Activated T-helper 17 cell treated with anti-CD3 and anti-CD28 coated beads, Interleukin-2, amount 50 U/mL, for 72 hours (primary cell): ENCODE data around the gene C16orf96. TPM values are rescaled to one million over a fixed set of nuclear protein-coding genes. Genes with fewer than 3 reads are reported as not detected.

ENCODE experiments used
- ATAC-seq: fragments of 150-1000 bp; cut with Tn5 transposase; replicated peaks from 2 replicates; pipeline ENCODE4 v1.10.0; 2021; ENCODE audit warnings: mild to moderate bottlenecking, moderate library complexity
- H3K27ac Mint-ChIP-seq: one replicate; pipeline ENCODE4 v1.8.0; 2022; ENCODE audit warnings: mixed read lengths
- H3K27me3 Mint-ChIP-seq: one replicate; pipeline ENCODE4 v1.8.0; 2022; ENCODE audit warnings: mixed read lengths
- H3K36me3 Mint-ChIP-seq: one replicate; pipeline ENCODE4 v1.8.0; 2022; ENCODE audit warnings: low read depth, mild to moderate bottlenecking, mixed read lengths
- H3K4me1 Mint-ChIP-seq: one replicate; pipeline ENCODE4 v1.8.0; 2022; ENCODE audit warnings: mixed read lengths
- H3K4me3 Mint-ChIP-seq: one replicate; pipeline ENCODE4 v1.8.0; 2022; ENCODE audit warnings: mild to moderate bottlenecking, mixed read lengths
- H3K9me3 Mint-ChIP-seq: one replicate; pipeline ENCODE4 v1.8.0; 2022; ENCODE audit warnings: mixed read lengths
- total RNA-seq, 2 donors: library from RNA; stranded (reverse); gene quantifications; one replicate each; pipeline ENCODE4 v1.2.3, GENCODE V29; 2022

Gene C16orf96
- total RNA-seq, 2 donors from 2014 or later, result not detected

- H3K4me3 Mint-ChIP-seq, result peak overlapping the region; percentile 75
- peaks cover 10% of the 10 kb centered on the region for H3K36me3 Mint-ChIP-seq
- H3K27ac Mint-ChIP-seq, result peak overlapping the region; percentile 67
- peak; percentile 58 for ATAC-seq
- H3K27me3 Mint-ChIP-seq, result no peaks in the 10 kb centered on the region
- peaks cover 20% of the 10 kb centered on the region for H3K4me1 Mint-ChIP-seq
- peaks cover 4% of the 10 kb centered on the region for H3K9me3 Mint-ChIP-seq
Observed at GRCh38 chr16:4535627-4536108, 20.5 kb upstream of the C16orf96 start.

- Mint-ChIP-seq H3K4me1 (peaks cover 22% of the 10 kb centered on the region), H3K27ac (peak overlapping the region; percentile 67), H3K4me3 (peak overlapping the region; percentile 75), H3K36me3 (peaks cover 10% of the 10 kb centered on the region), H3K9me3 (peaks cover 4% of the 10 kb centered on the region), H3K27me3 (no peaks in the 10 kb centered on the region)
- no peak for ATAC-seq
Observed at GRCh38 chr16:4536391-4537106, 19.6 kb upstream of the C16orf96 start.

GRCh38 chr16:4537376-4538343 is 18.5 kb upstream of the C16orf96 start:
- H3K36me3 Mint-ChIP-seq, result peaks cover 4% of the 10 kb centered on the region
- peak overlapping the region; percentile 47 for H3K27ac Mint-ChIP-seq
- H3K4me3 Mint-ChIP-seq, result peak overlapping the region; percentile 75
- peaks cover 24% of the 10 kb centered on the region for H3K4me1 Mint-ChIP-seq
- H3K9me3 Mint-ChIP-seq, result peaks cover 4% of the 10 kb centered on the region
- no peaks in the 10 kb centered on the region for H3K27me3 Mint-ChIP-seq
- peak; percentile 47 for ATAC-seq

GRCh38 chr16:4538350-4539235 is 17.5 kb upstream of the C16orf96 start, which contains the start of gene CDIP1:
TSS of gene CDIP1 (minus strand) at chr16:4538773. CDS start at chr16:4514130, 24,643 bp downstream.
- Mint-ChIP-seq H3K4me1 (peaks cover 24% of the 10 kb centered on the region), H3K4me3 (peak within 1 kb of the TSS; percentile 75), H3K27ac (peak within 1 kb of the TSS; percentile 72), H3K9me3 (peaks cover 4% of the 10 kb centered on the region), H3K36me3 (peaks cover 4% of the 10 kb centered on the region), H3K27me3 (no peaks in the 10 kb centered on the region)
- peak; percentile 91 for ATAC-seq

- H3K36me3 Mint-ChIP-seq, result peaks cover 4% of the 10 kb centered on the region
- peaks cover 24% of the 10 kb centered on the region for H3K4me1 Mint-ChIP-seq
- H3K27ac Mint-ChIP-seq, result no peak overlapping the region
- no peak overlapping the region for H3K4me3 Mint-ChIP-seq
- H3K9me3 Mint-ChIP-seq, result peaks cover 4% of the 10 kb centered on the region
- ATAC-seq, result no peak
- H3K27me3 Mint-ChIP-seq, result no peaks in the 10 kb centered on the region
Observed at GRCh38 chr16:4539716-4540284, 16.3 kb upstream of the C16orf96 start.

- no peak overlapping the region for H3K4me3 Mint-ChIP-seq
- no peak overlapping the region for H3K27ac Mint-ChIP-seq
- peaks cover 4% of the 10 kb centered on the region for H3K9me3 Mint-ChIP-seq
- no peaks in the 10 kb centered on the region for H3K27me3 Mint-ChIP-seq
- no peaks in the 10 kb centered on the region for H3K36me3 Mint-ChIP-seq
- peaks cover 5% of the 10 kb centered on the region for H3K4me1 Mint-ChIP-seq
- ATAC-seq, result no peak
Observed at GRCh38 chr16:4544473-4544872, 11.7 kb upstream of the C16orf96 start.

- Mint-ChIP-seq H3K4me1 (no peaks in the 10 kb centered on the region), H3K9me3 (no peaks in the 10 kb centered on the region), H3K27me3 (no peaks in the 10 kb centered on the region), H3K4me3 (no peak overlapping the region), H3K36me3 (no peaks in the 10 kb centered on the region), H3K27ac (no peak overlapping the region)
- ATAC-seq, result no peak
Observed at GRCh38 chr16:4548124-4548523, 8.0 kb upstream of the C16orf96 start.

GRCh38 chr16:4550591-4550990 is 5.5 kb upstream of the C16orf96 start:
- no peak overlapping the region for H3K4me3 Mint-ChIP-seq
- H3K27ac Mint-ChIP-seq, result no peak overlapping the region
- H3K4me1 Mint-ChIP-seq, result no peaks in the 10 kb centered on the region
- H3K36me3 Mint-ChIP-seq, result no peaks in the 10 kb centered on the region
- H3K9me3 Mint-ChIP-seq, result no peaks in the 10 kb centered on the region
- no peak for ATAC-seq
- no peaks in the 10 kb centered on the region for H3K27me3 Mint-ChIP-seq

- H3K9me3 Mint-ChIP-seq, result no peaks in the 10 kb centered on the region
- H3K36me3 Mint-ChIP-seq, result no peaks in the 10 kb centered on the region
- H3K27me3 Mint-ChIP-seq, result no peaks in the 10 kb centered on the region
- H3K4me1 Mint-ChIP-seq, result no peaks in the 10 kb centered on the region
- no peak overlapping the region for H3K27ac Mint-ChIP-seq
- no peak overlapping the region for H3K4me3 Mint-ChIP-seq
- ATAC-seq, result no peak
Observed at GRCh38 chr16:4552541-4552940, 3.6 kb upstream of the C16orf96 start.

- Mint-ChIP-seq H3K27ac (no peak overlapping the region), H3K4me1 (no peaks in the 10 kb centered on the region), H3K4me3 (no peak overlapping the region), H3K9me3 (no peaks in the 10 kb centered on the region), H3K36me3 (no peaks in the 10 kb centered on the region), H3K27me3 (no peaks in the 10 kb centered on the region)
- no peak for ATAC-seq
Observed at GRCh38 chr16:4556580-4556979, 440 bp downstream of the C16orf96 start.

GRCh38 chr16:4557973-4558372 is 1.8 kb downstream of the C16orf96 start:
- H3K4me3 Mint-ChIP-seq, result no peak overlapping the region
- no peaks in the 10 kb centered on the region for H3K4me1 Mint-ChIP-seq
- no peaks in the 10 kb centered on the region for H3K36me3 Mint-ChIP-seq
- no peak for ATAC-seq
- H3K27me3 Mint-ChIP-seq, result no peaks in the 10 kb centered on the region
- no peak overlapping the region for H3K27ac Mint-ChIP-seq
- no peaks in the 10 kb centered on the region for H3K9me3 Mint-ChIP-seq

GRCh38 chr16:4561596-4561995 is 5.5 kb downstream of the C16orf96 start:
- no peaks in the 10 kb centered on the region for H3K27me3 Mint-ChIP-seq
- ATAC-seq, result no peak

GRCh38 chr16:4564661-4565267 is 8.6 kb downstream of the C16orf96 start:
- Mint-ChIP-seq H3K36me3 (no peaks in the 10 kb centered on the region), H3K27ac (no peak overlapping the region), H3K9me3 (no peaks in the 10 kb centered on the region), H3K4me1 (peaks cover 5% of the 10 kb centered on the region), H3K27me3 (no peaks in the 10 kb centered on the region), H3K4me3 (no peak overlapping the region)
- ATAC-seq, result no peak

More at GRCh38 chr16:4561596-4561995, 5.5 kb downstream of the C16orf96 start:
- Mint-ChIP-seq H3K36me3 (no peaks in the 10 kb centered on the region), H3K4me1 (peaks cover 5% of the 10 kb centered on the region), H3K4me3 (no peak overlapping the region), H3K27ac (no peak overlapping the region), H3K9me3 (no peaks in the 10 kb centered on the region)
